ENCODE data around the gene FASTKD1. TPM values are rescaled to one million over a fixed set of nuclear protein-coding genes. Genes with fewer than 3 reads are reported as not detected.
A peak's percentile ranks its signal among the peaks of the same experiment; 100 is the strongest.

The FASTKD1 gene
- total RNA-seq, 2 experiments from 2014 or later: 26.8 to 29.0 TPM

GRCh38 chr2:169485650-169486138, 88.0 kb downstream of the FASTKD1 start:
- no peaks in the 10 kb centered on the region for H3K9me3 Mint-ChIP-seq
- no peak for DNase-seq

GRCh38 chr2:169480079-169480465, 93.6 kb downstream of the FASTKD1 start:
- POLR2A ChIA-PET: no interaction called here
- H3K27ac Mint-ChIP-seq: no peak overlapping the region
- H3K36me3 Mint-ChIP-seq (ENCODE audit: low read depth): no peaks in the 10 kb centered on the region
- no peaks in the 10 kb centered on the region for H3K27me3 Mint-ChIP-seq
- no peaks in the 10 kb centered on the region for H3K9me3 Mint-ChIP-seq
- peak overlapping the region; percentile 84 for H3K4me3 Mint-ChIP-seq
- peaks cover 18% of the 10 kb centered on the region for H3K4me1 Mint-ChIP-seq
- CTCF ChIA-PET: interaction anchor here (0.8 to 1.8 kb wide), 3 partner anchors 9 to 16 kb away, joined by 3 to 10 read pairs (median 3); no protein-coding TSS in a partner anchor
- DNase-seq: no peak

More at GRCh38 chr2:169485650-169486138, 88.0 kb downstream of the FASTKD1 start:
- Mint-ChIP-seq H3K27me3 (no peaks in the 10 kb centered on the region), H3K36me3 (ENCODE audit: low read depth) (no peaks in the 10 kb centered on the region), H3K4me3 (no peak overlapping the region), H3K4me1 (peaks cover 3% of the 10 kb centered on the region), H3K27ac (no peak overlapping the region)
- ChIA-PET POLR2A (no interaction called here), CTCF (no interaction called here)

Other genes with a start within 250 kb of the FASTKD1 start
- under 1 TPM; 0.02 to 0.15 TPM for gene LRP2, start 211.3 kb downstream of the FASTKD1 start, total RNA-seq
- gene BBS5, start 94.4 kb downstream of the FASTKD1 start, total RNA-seq: 1 to 10 TPM; 1.3 to 1.4 TPM
- gene KLHL41, start 64.2 kb downstream of the FASTKD1 start, total RNA-seq: under 1 TPM in 1 of 2 experiments, not detected in 1; 0.08 TPM
- gene PPIG, start 10.5 kb upstream of the FASTKD1 start, total RNA-seq: 10 to 100 TPM; 53.4 to 61.7 TPM
- not detected for gene CFAP210, start 120.5 kb upstream of the FASTKD1 start, total RNA-seq
- 1 to 10 TPM; 2.7 to 3.0 TPM for gene PHOSPHO2, start 120.6 kb upstream of the FASTKD1 start, total RNA-seq
- 1 to 10 TPM; 2.7 to 4.0 TPM for gene KLHL23, start 160.0 kb upstream of the FASTKD1 start, total RNA-seq
- 10 to 100 TPM; 79.0 to 87.4 TPM for gene SSB, start 225.0 kb upstream of the FASTKD1 start, total RNA-seq

All from activated CD4-positive, alpha-beta T cell treated with anti-CD3 and anti-CD28 coated beads, Interleukin-2, amount 10 ng/mL, durations not matched to agents 7 days and 5 days (primary cell).